GM23338 (cell line): ENCODE measurements around the gene RFX8. TPM values are rescaled to one million over a fixed set of nuclear protein-coding genes. Genes with fewer than 3 reads are reported as not detected.

Experiments
- ATAC-seq: fragments of 200-7000 bp; cut with Tn5 transposase; 3 replicates; pipeline ENCODE4 v1.9.1; 2020
- DNase-seq: peaks from one replicate; pipeline ENCODE4 v3.0.0-alpha.2; 2015; ENCODE audit warnings: low spot score
- H2AFZ ChIP-seq: fragments of 200-600 bp; sonication (generic); 2 replicates; pipeline ENCODE4 v1.8.0; 2016; ENCODE audit warnings: antibody characterized with exemption, mild to moderate bottlenecking, moderate library complexity
- H3F3A ChIP-seq: fragments of 200-600 bp; sonication (generic); replicated peaks from 2 replicates; pipeline ENCODE4 v1.8.0; 2017; ENCODE audit warnings: antibody characterized with exemption, mixed run types, low read depth
- H3K27ac ChIP-seq: fragments of 200-600 bp; sonication (generic); 2 replicates; pipeline ENCODE4 v1.6.1; 2016; ENCODE audit warnings: low read depth
- H3K27me3 ChIP-seq: fragments of 200-600 bp; sonication (generic); 2 replicates; pipeline ENCODE4 v1.8.0; 2016; ENCODE audit warnings: mild to moderate bottlenecking, mixed run types, moderate library complexity; ENCODE audit not compliant: insufficient read depth
- H3K36me3 ChIP-seq: fragments of 200-600 bp; sonication (generic); 2 replicates; pipeline ENCODE4 v1.8.0; 2016; ENCODE audit warnings: mild to moderate bottlenecking; ENCODE audit not compliant: insufficient read depth
- H3K4me1 ChIP-seq: fragments of 200-600 bp; sonication (generic); 2 replicates; pipeline ENCODE4 v1.8.0; 2016; ENCODE audit warnings: mild to moderate bottlenecking, moderate library complexity; ENCODE audit not compliant: insufficient read depth
- H3K4me2 ChIP-seq: fragments of 200-600 bp; sonication (generic); 2 replicates; pipeline ENCODE4 v1.7.1; 2017; ENCODE audit warnings: mixed run types
- H3K4me3 ChIP-seq: fragments of 200-600 bp; sonication (generic); 2 replicates; pipeline ENCODE4 v1.6.1; 2016; ENCODE audit warnings: mixed run types
- H3K79me2 ChIP-seq: fragments of 200-600 bp; sonication (generic); replicated peaks from 2 replicates; pipeline ENCODE4 v1.8.0; 2017; ENCODE audit warnings: mild to moderate bottlenecking; ENCODE audit not compliant: insufficient read depth
- H3K9me2 ChIP-seq: fragments of 200-600 bp; sonication (generic); 2 replicates; pipeline ENCODE4 v1.8.0; 2017; ENCODE audit not compliant: insufficient read depth
- H4K20me1 ChIP-seq: fragments of 200-600 bp; sonication (generic); replicated peaks from 2 replicates; pipeline ENCODE4 v1.8.0; 2017; ENCODE audit warnings: mild to moderate bottlenecking; ENCODE audit not compliant: insufficient read depth
- H3K27ac Mint-ChIP-seq: 2 replicates; pipeline ENCODE4 v1.8.0; 2020; ENCODE audit warnings: inconsistent platforms, mild to moderate bottlenecking, moderate library complexity, mixed read lengths
- H3K27me3 Mint-ChIP-seq: 3 replicates; pipeline ENCODE4 v1.8.0; 2022; ENCODE audit warnings: low read depth, mild to moderate bottlenecking, moderate library complexity, mixed read lengths, inconsistent platforms; ENCODE audit not compliant: insufficient read depth, poor library complexity
- H3K36me3 Mint-ChIP-seq: 3 replicates; pipeline ENCODE4 v1.8.0; 2021; ENCODE audit warnings: low read depth, mild to moderate bottlenecking, inconsistent platforms, moderate library complexity, mixed read lengths
- H3K4me1 Mint-ChIP-seq: 3 replicates; pipeline ENCODE4 v1.8.0; 2020; ENCODE audit warnings: mild to moderate bottlenecking, inconsistent platforms, mixed read lengths
- H3K4me3 Mint-ChIP-seq: 3 replicates; pipeline ENCODE4 v1.8.0; 2021; ENCODE audit warnings: moderate library complexity, mild to moderate bottlenecking, inconsistent platforms, mixed read lengths
- H3K9me3 Mint-ChIP-seq: 3 replicates; pipeline ENCODE4 v1.8.0; 2020; ENCODE audit warnings: moderate library complexity, mild to moderate bottlenecking, inconsistent platforms, mixed read lengths
- ETS1 ChIP-seq: IDR thresholded peaks from 2 replicates; pipeline ENCODE4 v1.6.1; 2016; ENCODE audit warnings: antibody characterized with exemption
- EZH2 ChIP-seq: fragments of 200-600 bp; sonication (generic); IDR thresholded peaks from one replicate; pipeline ENCODE4 v1.8.0; 2017; ENCODE audit warnings: antibody characterized with exemption, mild to moderate bottlenecking, low read depth; ENCODE audit not compliant: unreplicated experiment
- JUNB ChIP-seq: IDR thresholded peaks from one replicate; pipeline ENCODE4 v1.6.1; 2016; ENCODE audit warnings: antibody characterized with exemption; ENCODE audit not compliant: unreplicated experiment
- POLR2AphosphoS5 ChIP-seq: IDR thresholded peaks from 2 replicates; pipeline ENCODE4 v1.6.1; 2016; ENCODE audit warnings: antibody characterized with exemption, low read depth
- REST ChIP-seq: IDR thresholded peaks from one replicate; pipeline ENCODE4 v1.6.1; 2018; ENCODE audit warnings: antibody characterized with exemption; ENCODE audit not compliant: unreplicated experiment
- STAT1 ChIP-seq: IDR thresholded peaks from one replicate; pipeline ENCODE4 v1.6.1; 2016; ENCODE audit warnings: antibody characterized with exemption; ENCODE audit not compliant: unreplicated experiment
- ZNF331 ChIP-seq: fragments of 250-450 bp; sonication (Bioruptor Pico); IDR thresholded peaks from 2 replicates; pipeline ENCODE4 v1.5.0; 2020; ENCODE audit warnings: low read depth, mild to moderate bottlenecking, moderate library complexity
- ZNF462 ChIP-seq: fragments of 250-450 bp; sonication (Bioruptor Pico); IDR thresholded peaks from 2 replicates; pipeline ENCODE4 v1.5.0; 2020; ENCODE audit warnings: mild to moderate bottlenecking, moderate library complexity
- polyA plus RNA-seq: library from polyadenylated mRNA; unstranded; fragments of >200 nt; fragmentation: Nextera tagmentation; extraction: Ambion mirVana; gene quantifications from 2 replicates; pipeline ENCODE4 v1.2.1, GENCODE V29; 2016
- total RNA-seq: library from RNA; depleted of rRNA; stranded (reverse); fragments of >200 nt; shearing (Covaris generic); gene quantifications from 2 replicates; pipeline ENCODE4 v1.2.3, GENCODE V29; 2014

The RFX8 gene
- total and polyA plus RNA-seq, 2 experiments from 2014 or later = 0.65 to 1.5 TPM

GRCh38 chr2:101355401-101356054 is 119.4 kb downstream of the RFX8 start:
- no peaks in the 10 kb centered on the region for H3K36me3 ChIP-seq
- H3K79me2 ChIP-seq = no peaks in the 10 kb centered on the region
- Mint-ChIP-seq H3K27me3 (peaks cover 10% of the 10 kb centered on the region), H3K9me3 (no peaks in the 10 kb centered on the region), H3K36me3 (no peaks in the 10 kb centered on the region), H3K27ac (no peak overlapping the region), H3K4me1 (peaks cover 24% of the 10 kb centered on the region), H3K4me3 (no peak overlapping the region)
- no peak overlapping the region for H3K4me2 ChIP-seq
- no peak for ATAC-seq
- H4K20me1 ChIP-seq = no peaks in the 10 kb centered on the region
- H3K9me2 ChIP-seq = no peaks in the 10 kb centered on the region
- DNase-seq = no peak
- H3F3A ChIP-seq = no peaks in the 10 kb centered on the region
- no peak overlapping the region for H3K27ac ChIP-seq
- H3K4me1 ChIP-seq = 0 out of 2 replicates have a peak, but pooled peaks cover 6% of the 10 kb centered on the region
- no peak overlapping the region for H3K4me3 ChIP-seq
- TF ChIP-seq REST = no peak
- no peak overlapping the region for H2AFZ ChIP-seq
- no peaks in the 10 kb centered on the region for H3K27me3 ChIP-seq

- Histone ChIP-seq H3K4me2 (no peak overlapping the region), H2AFZ (peak overlapping the region; percentile 91)
- ATAC-seq = peak; percentile 50
These were observed 120.2 kb downstream of the RFX8 start for GRCh38 chr2:101354420-101355311.

More at GRCh38 chr2:101354420-101355311, 120.2 kb downstream of the RFX8 start:
- Histone ChIP-seq H3K27ac (no peak overlapping the region), H3K27me3 (no peaks in the 10 kb centered on the region), H4K20me1 (no peaks in the 10 kb centered on the region), H3F3A (no peaks in the 10 kb centered on the region), H3K9me2 (no peaks in the 10 kb centered on the region), H3K79me2 (no peaks in the 10 kb centered on the region), H3K4me3 (no peak overlapping the region), H3K4me1 (0 out of 2 replicates have a peak, but pooled peaks cover 6% of the 10 kb centered on the region), H3K36me3 (no peaks in the 10 kb centered on the region)
- Mint-ChIP-seq H3K27ac (no peak overlapping the region), H3K27me3 (peaks cover 10% of the 10 kb centered on the region), H3K9me3 (no peaks in the 10 kb centered on the region), H3K4me3 (no peak overlapping the region), H3K36me3 (no peaks in the 10 kb centered on the region), H3K4me1 (peaks cover 16% of the 10 kb centered on the region)
- TF ChIP-seq ZNF462 (CRISPR knock-in tag) (no peak), JUNB (no peak), EZH2 (no peak), ETS1 (no peak), POLR2AphosphoS5 (no peak), STAT1 (no peak), ZNF331 (no peak)
- no peak for DNase-seq
